GM21576 (cell line): ENCODE measurements around the gene ITGA8.
"Not testable (repeated sequence)": the region's sequence is repeated elsewhere in the genome, so short reads cannot be mapped to it uniquely, and the experiment has no call there.

Experiments
- ATAC-seq: cut with Tn5 transposase; IDR thresholded peaks from one replicate; pipeline ENCODE4 v1.9.1; 2021; ENCODE audit warnings: mild to moderate bottlenecking, moderate library complexity; ENCODE audit not compliant: unreplicated experiment

Gene ITGA8

DNA sequence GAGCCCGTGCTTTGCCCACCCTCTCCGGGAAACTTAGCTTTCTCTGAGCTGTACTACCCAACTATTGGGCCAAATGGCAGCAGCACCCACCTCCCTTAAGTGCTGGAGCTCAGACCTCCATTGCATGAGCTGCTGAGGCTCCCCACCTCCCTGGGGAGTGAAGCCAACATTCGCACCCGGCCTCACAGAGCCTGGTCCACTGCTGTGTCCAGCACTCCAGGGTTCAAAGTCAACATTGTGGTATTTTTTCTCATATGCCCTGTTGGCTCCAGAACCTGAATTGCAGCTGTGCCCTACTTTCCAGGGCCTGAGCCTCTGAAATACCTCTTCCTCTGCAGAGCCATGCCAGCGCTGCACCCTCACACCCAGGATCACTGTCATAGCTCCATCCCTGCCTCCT is 29.7 kb downstream of the ITGA8 start:
- no peak for ATAC-seq

DNA sequence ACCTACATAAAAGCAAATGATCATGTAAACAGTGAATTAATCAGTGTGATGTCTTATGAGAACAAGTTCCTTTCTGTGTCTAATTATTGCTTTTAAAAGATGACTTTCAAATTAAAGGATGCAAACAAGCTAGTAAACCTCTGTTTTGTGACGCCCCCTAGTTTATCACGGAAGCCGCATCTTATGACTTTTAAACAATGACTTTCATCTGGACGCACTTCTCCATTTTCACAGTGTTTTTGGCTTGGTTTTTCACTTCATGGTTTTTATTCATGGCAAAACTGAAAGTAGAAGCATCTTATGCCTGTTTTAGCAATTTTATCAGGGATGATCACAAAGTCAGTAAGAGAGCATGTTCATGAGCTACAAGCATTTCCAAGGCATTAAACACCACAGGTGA is 35.0 kb downstream of the ITGA8 start:
- ATAC-seq: no peak

DNA sequence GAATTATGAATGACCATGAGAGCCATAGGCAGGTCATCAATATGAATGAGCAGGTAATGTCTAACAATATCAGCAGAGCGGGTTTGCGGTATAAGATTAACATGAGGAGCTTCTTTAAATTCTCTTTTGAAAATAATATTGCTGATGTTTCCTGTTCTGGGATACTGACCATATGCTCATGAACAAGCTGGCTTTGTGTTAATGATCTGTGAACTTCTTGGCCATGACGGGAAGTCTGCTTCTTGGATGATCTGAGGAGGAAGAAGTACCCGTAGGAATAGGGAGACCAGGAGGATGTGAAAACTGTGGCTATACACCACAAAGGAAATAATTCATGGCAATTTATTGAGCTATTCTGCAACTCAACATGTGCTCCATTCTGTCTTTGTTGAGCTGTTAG is 38.6 kb downstream of the ITGA8 start:
- ATAC-seq: no peak

DNA sequence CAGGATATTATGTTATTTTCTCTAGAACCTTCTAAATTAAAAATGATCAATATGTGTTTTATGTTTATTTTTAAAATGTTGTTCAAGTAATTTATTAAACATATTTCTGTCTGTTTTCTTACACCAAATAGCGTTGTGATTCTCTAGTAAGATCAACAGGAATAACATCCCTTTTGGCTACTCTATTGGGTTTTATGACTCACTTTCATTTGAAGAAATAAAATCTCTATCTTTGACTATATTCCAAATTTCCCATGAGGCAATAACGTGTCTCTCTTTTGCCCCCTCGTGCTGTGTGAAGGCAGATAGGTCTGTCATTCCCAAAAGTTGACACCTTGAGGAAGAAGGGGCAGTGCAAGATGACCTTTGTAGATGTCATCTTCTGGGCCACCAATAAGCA is 40.9 kb downstream of the ITGA8 start:
- ATAC-seq: no peak

DNA sequence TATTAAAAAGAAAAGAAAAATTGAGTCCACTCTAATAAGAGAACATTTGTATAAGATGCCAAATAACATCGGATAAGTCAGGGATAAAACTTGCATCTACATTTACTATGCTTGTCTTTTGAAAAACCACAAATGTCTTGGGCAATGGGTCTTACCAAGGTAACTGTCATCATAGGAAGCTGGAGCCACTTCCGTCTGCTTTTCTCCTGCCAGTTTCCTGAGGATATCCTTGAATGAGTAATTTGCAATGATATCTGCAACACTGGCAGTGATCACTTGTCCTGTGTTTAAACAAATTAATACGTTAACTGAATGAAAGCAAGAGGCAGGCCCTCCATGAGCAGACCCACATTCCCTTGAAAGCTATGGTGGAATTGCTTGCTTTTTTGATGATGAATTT is 47.3 kb downstream of the ITGA8 start:
- no peak for ATAC-seq

DNA sequence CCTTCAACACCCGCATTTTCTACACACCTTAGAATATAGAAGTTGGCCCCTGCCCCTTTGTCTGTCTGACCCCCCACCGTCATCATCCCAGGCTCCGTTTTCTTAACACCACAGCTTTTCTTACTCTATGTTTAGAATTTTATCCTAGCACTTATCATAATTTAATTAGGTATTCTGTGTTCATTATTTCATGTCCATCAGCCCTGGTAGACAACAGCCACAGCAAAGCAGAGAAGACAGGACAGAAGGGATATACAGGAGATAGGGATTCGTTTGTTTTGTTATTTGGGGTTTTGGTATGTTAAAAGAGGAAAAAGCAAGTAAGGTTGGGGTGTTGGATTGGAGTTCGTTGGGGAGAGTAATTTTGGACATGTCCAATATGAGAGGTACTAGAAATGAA is 48.8 kb downstream of the ITGA8 start:
- no peak for ATAC-seq

DNA sequence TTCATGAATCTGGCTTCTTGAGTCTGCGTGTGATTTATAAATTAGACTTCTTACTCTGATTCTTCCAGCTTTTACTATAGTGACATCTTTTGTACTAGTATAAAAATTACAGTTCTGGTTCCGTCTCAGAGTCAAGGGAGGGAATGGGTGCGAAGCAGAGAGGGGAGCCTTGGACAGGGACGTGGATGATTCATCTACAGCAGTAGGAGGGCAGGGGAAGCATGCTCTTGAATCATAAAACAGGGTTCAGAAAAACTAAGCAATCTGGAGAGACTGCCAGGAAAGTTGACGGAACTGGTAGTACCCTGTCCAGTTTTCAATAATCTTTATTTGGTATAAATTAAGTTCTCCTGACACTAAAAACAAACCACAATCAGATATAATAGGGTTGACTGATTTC is 58.1 kb downstream of the ITGA8 start:
- ATAC-seq: no peak

DNA sequence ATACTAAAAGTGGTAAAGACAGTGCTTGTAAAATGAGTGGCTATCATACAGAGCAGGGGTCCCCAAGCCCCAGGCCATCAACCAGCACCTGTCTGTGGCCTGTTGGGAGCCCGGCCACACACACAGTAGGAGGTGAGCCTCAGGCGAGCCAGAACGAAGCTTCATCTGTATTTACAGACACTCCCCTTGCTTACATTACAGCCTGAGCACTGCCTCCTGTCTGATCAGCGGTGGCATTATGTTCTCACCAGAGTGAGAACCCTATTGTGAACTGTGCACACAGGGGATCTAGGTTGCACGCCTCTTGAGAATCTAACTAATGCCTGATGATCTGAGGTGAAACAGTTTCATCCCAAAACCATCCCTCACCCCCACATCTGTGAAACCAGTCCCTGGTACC is 58.7 kb downstream of the ITGA8 start:
- ATAC-seq: no peak

DNA sequence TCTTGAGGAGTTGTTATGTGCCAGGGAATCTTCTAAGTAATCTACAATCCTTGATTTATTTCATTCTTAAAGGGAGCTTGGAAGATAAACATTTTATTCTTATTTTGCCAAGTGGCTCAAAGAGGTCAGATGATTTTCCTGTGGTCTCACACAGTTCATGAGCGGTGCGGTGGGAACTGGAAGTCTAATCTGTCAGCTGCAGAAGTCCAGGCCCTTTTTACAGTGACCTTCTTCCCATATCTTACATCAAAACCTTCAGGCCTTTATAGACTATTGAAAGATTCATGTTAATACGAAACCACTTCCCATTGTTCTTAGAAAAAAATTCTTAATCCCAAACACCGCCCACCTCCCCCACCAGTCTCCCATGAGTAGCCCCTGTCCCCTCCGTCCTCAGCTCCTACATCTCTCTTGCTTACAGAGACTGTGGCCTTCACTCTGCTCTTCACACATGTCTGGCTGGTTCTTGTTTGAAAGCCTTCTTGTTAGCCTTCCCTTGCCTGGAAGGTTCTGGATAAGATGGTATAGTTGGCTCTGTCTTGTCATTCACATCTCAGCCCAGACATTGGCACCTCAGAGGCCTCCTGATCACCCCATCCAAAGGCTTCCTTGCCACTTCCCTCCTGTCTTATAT is 61.5 kb downstream of the ITGA8 start:
- ATAC-seq: no peak

DNA sequence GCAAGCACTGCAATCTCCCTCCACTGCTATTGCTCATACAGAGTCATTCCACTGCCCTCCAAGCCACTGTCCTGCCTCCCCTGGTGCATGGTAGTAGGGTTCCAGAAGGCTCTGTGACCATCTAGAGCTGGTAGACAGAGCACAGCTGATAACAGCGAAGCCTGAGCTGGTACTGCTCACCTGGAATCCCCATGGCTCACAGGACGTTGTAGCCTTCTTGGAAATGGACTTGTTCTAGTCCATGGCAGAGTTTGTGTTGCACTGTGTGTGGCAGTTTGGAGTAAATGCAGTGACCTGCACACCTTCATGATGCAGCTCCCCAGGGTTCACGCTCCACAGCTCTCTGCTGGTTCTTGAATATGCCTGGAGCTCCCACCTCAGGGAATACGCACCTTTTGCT is 67.0 kb downstream of the ITGA8 start:
- no peak for ATAC-seq

DNA sequence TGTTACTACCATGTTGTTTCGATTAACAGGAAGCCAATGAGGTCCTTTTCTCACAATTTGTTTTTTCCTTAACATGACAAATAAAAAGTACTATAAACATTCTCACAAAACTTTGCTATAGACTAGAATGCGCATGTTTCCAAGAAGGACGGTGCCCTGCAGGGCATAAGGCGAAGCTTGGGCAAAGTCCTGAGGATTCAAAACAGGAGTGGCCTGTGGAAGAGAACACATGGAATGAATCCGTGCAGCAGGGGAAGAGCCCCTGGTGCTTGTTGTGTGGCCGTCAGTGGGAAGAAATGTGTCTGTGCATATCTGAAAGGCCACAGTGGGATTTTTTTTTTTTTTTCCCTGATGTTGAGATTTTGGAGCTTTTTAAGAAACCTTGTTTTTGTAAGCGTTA is 67.6 kb downstream of the ITGA8 start:
- no peak for ATAC-seq

DNA sequence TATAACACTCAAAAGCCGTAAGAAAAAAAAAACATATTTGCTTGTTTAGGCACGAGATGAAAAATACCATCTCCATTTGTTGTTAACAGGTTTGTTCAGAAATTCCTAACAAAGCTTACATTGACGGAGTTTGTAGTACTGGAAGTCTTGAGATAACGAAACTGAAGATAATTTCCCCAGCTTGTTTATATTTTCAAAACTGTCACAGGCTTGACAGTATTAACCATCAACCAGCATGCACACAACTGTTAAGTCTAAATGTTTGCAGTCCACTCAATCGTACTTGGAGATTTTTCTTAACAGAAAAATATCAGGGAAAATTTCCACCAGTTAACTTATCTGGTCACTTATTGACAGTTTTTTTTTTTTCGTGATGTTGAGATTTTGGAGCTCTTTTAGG is 68.5 kb downstream of the ITGA8 start:
- no peak for ATAC-seq

DNA sequence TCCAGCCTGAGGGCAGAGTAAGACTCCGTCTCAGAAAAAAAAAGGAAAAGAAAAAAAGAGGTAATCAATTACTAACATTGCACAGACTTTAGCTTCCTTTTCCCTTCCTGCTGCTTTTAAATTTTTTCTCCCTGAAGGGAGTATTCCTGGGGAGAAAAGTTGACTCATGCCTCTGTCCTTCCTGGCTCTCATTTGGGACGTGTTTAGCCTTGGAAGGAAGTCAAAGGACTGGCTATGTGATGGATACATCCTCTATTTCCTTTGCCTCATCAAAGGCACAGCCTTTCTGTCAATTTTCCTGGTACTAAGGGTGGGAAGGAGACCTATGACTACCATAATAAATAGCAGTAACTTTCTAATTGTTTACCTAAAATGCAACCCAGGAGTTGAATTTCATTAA is 77.6 kb downstream of the ITGA8 start:
- ATAC-seq: no peak

DNA sequence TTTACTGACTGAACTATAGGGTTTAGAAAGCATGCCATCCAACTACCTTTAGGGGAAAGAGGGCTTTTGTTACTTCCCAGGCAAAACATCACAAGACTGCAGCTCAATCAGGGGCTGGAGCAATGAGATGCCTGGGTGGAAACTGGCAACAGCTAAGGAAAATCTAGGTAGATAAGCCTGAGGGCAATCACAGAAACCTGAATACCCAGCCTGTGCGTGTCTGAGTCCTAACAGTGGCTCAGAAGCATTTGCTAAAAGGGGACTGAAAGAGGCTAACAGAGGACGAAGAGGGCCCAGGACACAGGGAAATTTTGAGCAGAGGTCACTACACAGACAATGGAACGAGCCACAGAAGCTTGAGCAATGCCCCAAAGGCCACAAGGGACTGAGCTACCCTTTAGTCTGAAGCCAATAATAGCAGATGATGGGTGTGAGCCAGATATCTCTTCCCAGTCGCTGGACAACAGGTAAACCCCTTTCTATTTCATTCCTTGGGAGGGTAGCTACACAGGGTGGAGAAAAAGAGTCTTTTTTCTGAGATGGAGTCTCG is 79.1 kb downstream of the ITGA8 start:
- ATAC-seq: no peak

DNA sequence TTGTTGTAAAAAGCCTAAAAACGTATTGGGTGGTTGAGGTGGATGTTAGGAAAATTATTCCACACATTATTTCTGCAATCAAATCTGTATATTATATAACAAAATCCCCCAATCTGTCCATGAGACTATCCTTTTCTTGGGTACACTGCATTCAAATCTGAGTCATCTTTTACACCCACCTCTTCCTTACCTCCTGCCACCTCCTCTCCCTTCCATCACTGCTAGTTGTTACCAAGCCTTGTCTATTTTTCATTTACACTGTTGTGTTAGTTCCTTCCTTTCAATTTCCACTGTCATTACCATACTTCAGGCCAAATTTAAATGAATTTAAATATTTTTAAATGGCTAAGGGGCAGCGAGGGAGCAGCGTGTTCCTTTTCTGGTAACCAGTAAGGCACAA is 83.3 kb downstream of the ITGA8 start:
- ATAC-seq: no peak

DNA sequence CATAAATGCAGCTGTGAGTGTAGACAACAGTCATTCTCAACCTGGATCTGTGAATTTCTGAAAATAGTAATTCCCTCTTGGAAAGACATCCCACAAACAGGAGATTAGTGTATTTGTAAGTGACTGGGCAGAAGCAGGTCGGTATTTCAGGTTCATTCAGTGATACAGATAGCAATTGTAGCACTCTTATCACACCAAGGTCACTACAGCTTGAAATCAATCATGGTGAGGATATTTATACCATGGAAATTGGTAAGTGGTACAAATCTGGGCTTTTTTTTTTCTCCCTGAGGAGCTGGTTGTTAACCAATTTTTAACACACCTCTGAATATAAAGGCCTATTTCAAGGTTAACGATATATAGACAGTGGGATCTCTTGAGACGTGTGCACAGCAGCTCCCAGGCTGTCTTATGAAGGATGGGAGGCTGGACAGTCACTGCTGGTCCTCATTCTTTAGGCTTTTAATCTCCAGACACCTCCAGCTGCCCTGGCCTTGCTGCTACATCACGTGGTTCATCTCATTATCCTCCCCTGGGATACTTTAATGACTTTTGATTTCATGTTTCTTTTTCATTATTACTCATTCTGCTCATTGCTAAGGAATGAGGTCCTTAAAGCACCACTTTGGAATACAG is 87.1 kb downstream of the ITGA8 start:
- ATAC-seq: no peak

DNA sequence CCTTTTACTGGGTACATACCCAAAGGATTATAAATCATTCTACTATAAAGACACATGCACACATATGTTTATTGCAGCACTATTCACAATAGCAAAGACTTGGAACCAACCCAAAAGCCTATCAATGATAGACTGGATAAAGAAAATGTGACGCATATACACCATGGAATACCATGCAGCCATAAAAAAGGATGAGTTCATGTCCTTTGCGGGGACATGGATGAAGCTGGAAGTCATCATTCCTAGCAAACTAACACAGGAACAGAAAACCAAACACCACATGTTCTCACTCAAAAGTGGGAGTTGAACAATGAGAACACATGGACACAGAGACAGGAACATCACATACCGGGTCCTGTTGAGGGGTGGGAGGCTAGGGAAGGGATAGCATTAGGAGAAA is 88.5 kb downstream of the ITGA8 start:
- ATAC-seq: not testable (repeated sequence)

DNA sequence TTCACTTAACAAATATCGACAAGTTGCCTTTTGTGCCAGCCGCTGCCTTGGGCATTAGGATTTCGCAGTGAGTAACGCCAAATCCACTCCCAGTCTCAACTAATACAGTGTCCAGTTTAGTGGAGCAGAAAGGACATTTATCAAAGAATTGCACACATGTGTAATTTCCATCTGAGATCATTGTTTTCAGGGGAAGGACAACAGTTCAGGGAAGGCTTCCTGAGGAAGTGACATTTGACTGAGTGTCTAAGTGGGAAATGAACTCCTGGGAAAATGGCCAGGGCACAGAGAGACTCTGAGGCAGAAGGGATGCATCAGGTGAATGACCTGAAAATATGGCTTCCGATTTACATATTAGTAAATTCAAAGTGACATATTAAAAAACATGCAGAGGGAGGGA is 89.4 kb downstream of the ITGA8 start:
- ATAC-seq: no peak

DNA sequence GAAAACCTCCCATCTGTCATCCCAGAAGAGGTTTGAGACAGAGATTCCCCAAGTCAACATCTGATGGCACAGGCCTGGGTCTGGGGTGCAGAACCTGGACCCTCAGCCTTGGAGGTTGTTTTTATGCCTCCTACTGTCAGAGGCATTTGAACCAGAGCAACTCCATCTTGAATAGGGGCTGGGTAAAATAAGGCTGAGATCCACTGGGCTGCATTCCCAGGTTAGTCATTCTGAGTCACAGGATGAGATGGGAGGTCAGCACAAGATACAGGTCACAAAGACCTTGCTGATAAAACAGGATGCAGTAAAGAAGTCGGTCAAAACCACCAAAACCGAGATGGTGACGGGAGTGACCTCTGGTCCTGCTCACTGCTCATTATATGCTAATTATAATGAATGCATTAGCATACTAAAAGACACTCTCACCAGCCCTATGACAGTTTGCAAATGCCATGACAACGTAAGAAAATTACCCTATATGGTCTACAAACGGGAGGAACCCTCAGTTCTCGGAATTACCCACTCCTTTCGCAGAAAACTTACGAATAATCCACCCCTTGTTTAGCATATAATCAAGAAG is 92.0 kb downstream of the ITGA8 start:
- ATAC-seq: no peak

DNA sequence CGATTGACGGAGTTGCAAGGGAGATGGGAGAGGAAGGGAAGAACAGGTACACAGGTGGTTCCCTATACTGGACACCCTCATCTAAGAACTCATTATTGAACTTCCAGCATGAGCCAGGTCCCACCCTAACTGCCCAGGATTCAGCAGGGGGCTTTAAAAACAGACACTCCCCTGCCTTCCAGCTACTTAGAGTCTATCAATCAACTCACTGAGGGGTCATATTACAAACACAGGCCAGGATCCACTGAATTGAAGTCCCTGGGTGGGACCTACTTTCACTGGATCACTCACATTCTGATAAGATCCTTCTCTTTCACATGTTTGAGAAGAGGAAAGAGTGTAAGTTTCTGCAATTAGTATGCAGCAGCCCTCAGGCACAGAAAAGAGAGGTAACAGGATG is 92.8 kb downstream of the ITGA8 start:
- ATAC-seq: no peak

DNA sequence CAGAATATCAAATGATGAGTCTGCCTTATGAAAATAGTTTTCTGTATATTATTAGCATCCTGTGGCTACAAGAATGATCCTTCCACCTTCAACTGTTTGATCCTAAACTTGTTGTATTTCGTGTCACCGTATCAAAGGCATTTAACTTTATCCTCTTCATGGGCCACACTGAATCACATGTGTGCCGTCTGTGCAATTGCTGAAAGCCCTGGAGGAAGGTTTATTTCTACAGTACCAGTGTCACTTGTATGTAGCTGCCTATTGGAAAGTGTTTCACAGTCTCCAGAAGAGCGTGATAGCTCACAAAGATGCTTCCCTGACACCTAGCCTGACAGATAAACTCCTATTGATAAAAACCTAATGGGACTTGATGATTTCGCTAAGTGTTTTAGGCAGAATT is 94.5 kb downstream of the ITGA8 start:
- ATAC-seq: no peak

DNA sequence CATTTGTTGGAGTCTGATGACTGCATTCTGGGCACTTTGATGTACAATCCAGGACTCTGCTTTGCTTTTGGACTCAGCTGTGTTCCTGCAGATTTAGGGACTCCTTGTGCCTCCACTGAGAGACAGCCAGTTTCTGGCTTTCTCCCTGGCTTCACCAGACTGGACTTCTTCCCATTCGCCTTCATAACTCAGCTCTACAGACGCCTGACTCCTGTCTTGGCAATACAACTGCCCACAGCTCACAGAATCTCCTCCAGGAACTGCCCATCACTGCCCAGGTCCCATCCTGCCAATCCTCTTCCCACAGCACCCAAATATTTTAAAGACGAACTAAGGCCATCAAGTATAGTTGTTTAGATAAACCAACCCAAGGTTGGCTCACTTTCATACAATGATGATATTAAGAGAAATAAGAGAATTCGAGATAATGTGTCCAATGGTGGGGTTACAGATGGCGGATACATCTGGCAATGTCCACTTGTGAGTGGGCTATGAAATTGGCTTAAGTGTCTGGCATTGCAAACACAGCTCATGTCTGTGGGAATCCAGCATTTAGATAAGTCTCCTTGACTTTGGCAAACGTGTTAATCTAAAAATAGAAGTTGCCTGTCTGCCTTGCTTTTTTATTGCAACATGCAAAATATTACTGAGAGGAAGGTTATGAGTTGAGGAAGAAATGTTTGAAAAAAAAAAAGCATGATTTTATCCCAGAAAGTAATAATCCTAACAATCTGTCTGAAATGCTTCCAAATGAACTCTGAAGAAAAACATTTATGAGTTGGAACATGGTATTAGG is 95.1 kb downstream of the ITGA8 start:
- ATAC-seq: no peak
